HUES48 (cell line): ENCODE data around the gene IL2RA.
"Not testable (repeated sequence)": the region's sequence is repeated elsewhere in the genome, so short reads cannot be mapped to it uniquely, and the experiment has no call there.

Experiments
- H3K27ac ChIP-seq: one replicate; pipeline ENCODE4 v1.7.0; 2013; ENCODE audit warnings: low read depth, low read length, inconsistent platforms
- H3K27me3 ChIP-seq: 2 replicates; pipeline ENCODE4 v1.6.1; 2013; ENCODE audit warnings: mild to moderate bottlenecking, low read length; ENCODE audit not compliant: control insufficient read depth, insufficient read depth
- H3K36me3 ChIP-seq: 2 replicates; pipeline ENCODE4 v1.6.1; 2013; ENCODE audit warnings: low read length; ENCODE audit not compliant: control insufficient read depth, insufficient read depth
- H3K4me1 ChIP-seq: 2 replicates; pipeline ENCODE4 v1.6.1; 2013; ENCODE audit warnings: mild to moderate bottlenecking, low read length; ENCODE audit not compliant: control insufficient read depth, insufficient read depth
- H3K4me3 ChIP-seq: 2 replicates; pipeline ENCODE4 v1.5.1; 2013; ENCODE audit warnings: mild to moderate bottlenecking, low read depth, low read length
- H3K9ac ChIP-seq: 2 replicates; pipeline ENCODE4 v1.6.1; 2013; ENCODE audit warnings: mild to moderate bottlenecking, low read depth, low read length, moderate library complexity
- H3K9me3 ChIP-seq: 2 replicates; pipeline ENCODE4 v1.6.1; 2013; ENCODE audit warnings: low read length; ENCODE audit not compliant: control insufficient read depth, insufficient read depth

IL2RA gene

DNA sequence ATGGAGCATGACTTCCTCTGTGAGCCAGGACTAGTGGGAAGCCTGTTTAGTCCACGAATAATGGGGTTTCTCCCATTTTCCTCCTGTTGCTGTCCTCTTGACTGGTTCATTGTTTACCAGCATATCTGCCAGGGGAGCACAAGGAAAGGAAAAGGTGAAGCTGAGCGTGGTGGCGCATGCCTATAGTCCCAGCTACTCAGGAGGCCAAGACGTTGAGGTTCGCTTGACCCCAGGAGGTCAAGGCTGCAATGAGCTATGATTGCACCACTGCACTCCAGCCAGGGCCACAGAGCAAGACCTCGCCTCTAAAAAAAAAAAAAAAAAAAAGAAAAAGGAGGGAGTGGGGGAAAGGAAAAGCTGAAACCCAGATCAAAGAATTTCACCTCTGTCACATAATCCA lies 5.8 kb upstream of the IL2RA start:
- H3K27me3 ChIP-seq = no peaks in the 10 kb centered on the region
- no peaks in the 10 kb centered on the region for H3K4me1 ChIP-seq
- no peak overlapping the region for H3K27ac ChIP-seq
- H3K9me3 ChIP-seq = no peaks in the 10 kb centered on the region
- H3K9ac ChIP-seq = no peak overlapping the region
- no peak overlapping the region for H3K4me3 ChIP-seq
- H3K36me3 ChIP-seq = no peaks in the 10 kb centered on the region

DNA sequence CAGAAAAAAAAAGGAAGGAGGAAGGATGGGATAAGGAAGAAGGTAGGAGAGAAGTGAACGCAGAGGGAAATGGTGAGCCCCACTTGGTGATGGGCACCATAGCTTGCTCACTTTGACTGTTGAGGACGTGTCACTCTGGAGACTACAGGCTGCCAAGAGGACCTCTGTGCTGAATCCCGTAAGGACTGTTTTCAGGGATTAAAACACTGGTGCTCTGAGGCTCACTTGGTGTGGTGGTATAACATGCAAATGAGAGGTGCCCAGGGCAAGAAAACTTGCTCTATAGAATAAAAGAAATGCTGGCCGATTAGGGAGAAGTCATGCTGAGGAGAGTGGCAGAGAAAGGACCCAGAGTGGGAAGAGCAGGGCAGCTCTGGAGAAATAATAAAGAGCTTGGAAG lies 5.3 kb upstream of the IL2RA start:
- Histone ChIP-seq H3K9me3 (no peaks in the 10 kb centered on the region), H3K4me3 (no peak overlapping the region), H3K36me3 (no peaks in the 10 kb centered on the region), H3K27ac (no peak overlapping the region), H3K27me3 (no peaks in the 10 kb centered on the region), H3K4me1 (no peaks in the 10 kb centered on the region), H3K9ac (no peak overlapping the region)

DNA sequence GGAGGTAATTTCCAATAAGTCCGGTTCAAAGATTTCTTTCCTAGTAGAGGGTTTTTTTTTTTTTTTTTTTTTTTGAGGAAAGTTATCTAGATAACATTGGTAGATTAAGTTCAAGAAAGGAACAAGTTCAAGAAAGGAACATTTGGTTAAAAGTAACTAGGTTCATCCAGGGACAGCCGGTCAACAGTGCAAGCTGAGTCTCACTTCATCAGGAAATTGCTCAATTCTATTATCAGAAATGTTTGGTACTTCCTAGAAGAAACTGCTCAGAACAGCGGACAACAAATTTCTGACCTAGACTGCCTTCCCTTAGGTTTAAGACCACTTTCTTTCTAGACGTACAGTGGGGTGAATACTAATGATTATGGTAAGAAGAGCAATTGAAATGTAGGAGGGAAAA lies 3.7 kb upstream of the IL2RA start:
- H3K4me3 ChIP-seq = no peak overlapping the region
- H3K36me3 ChIP-seq = no peaks in the 10 kb centered on the region
- no peak overlapping the region for H3K9ac ChIP-seq
- no peaks in the 10 kb centered on the region for H3K9me3 ChIP-seq
- H3K4me1 ChIP-seq = no peaks in the 10 kb centered on the region
- no peaks in the 10 kb centered on the region for H3K27me3 ChIP-seq
- no peak overlapping the region for H3K27ac ChIP-seq

DNA sequence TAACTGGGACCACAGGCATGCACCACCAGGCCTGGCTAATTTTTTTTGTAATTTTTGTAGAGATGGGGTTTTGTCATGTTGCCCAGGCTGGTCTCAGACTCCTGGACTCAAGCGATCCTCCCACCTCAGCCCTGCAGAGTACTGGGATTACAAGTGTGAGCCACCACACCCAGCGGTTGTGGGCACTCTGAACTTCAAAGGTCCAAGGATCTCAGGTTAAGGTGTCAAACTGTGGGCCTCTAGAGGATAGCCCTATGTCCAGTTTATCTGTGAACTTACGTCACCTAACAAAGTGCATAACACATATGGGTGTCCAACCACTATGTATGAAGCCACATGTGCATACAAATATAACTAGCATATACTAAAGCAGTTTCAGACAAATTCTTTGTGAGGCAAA lies 3.2 kb upstream of the IL2RA start:
- Histone ChIP-seq H3K9me3 (no peaks in the 10 kb centered on the region), H3K9ac (no peak overlapping the region), H3K4me1 (no peaks in the 10 kb centered on the region), H3K36me3 (no peaks in the 10 kb centered on the region), H3K27me3 (no peaks in the 10 kb centered on the region), H3K4me3 (no peak overlapping the region), H3K27ac (no peak overlapping the region)

DNA sequence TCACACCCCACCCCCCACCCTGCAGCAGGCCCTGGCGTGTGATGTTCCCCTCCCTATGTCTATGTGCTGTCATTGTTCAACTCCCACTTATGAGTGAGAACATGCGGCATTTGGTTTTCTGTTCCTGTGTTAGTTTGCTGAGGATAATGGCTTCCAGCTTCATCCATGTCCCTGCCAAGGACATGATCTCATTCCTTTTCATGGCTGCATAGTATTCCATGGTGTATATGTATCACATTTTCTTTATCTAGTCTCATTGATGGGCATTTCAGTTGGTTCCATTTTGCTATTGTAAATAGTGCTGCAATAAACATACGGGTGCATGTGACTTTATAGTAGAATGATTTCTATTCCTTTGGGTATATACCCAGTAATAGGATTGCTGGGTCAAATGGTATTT lies 2.6 kb upstream of the IL2RA start:
- not testable (repeated sequence) for H3K9me3 ChIP-seq, H3K27me3 ChIP-seq

DNA sequence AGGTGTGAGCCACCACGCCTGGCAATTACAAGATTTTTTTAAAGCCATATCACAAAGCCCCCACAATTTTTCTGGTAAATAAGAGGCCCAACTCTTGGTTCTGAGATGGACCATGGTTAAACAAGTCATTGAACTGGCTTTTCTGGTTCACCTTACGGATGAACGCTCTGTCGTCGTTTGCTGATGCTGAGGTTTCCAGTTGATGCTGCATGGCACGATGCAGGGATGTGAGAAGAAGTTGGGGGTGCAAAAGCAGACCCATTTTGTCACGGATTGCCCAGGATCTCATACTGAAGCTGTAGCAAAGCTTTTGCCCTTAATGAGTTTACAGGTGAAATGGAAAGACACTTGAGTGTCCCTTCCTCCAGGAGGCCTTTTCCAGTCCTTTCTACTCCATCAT lies 2.0 kb upstream of the IL2RA start:
- Histone ChIP-seq H3K4me3 (no peak overlapping the region), H3K4me1 (no peaks in the 10 kb centered on the region), H3K36me3 (no peaks in the 10 kb centered on the region), H3K27me3 (no peaks in the 10 kb centered on the region), H3K9ac (no peak overlapping the region), H3K9me3 (no peaks in the 10 kb centered on the region), H3K27ac (no peak overlapping the region)

More for the DNA sequence above, 2.6 kb upstream of the IL2RA start:
- H3K4me3 ChIP-seq, H3K9ac ChIP-seq, H3K27ac ChIP-seq, H3K4me1 ChIP-seq, H3K36me3 ChIP-seq: not testable (repeated sequence)

DNA sequence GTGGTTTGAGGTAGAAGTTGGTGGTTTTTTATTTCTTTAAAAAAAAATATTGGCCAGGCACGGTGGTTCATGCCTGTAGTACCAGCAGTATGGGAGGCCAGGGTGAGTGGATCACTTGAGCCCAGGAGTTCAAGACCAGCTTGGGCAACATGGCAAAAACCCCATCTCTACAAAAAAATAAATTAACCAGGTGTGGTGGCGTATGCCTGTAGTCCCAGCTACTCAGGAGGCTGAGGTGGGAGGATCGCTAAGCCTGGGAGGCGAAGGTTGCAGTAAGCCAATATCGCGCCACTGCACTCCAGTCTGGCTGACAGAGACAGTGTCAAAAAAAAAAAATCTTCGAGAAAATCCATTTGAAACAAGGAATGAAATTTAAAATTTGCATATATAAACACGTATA lies 1.1 kb downstream of the IL2RA start:
- no peaks in the 10 kb centered on the region for H3K27me3 ChIP-seq
- no peak overlapping the region for H3K27ac ChIP-seq
- no peak overlapping the region for H3K4me3 ChIP-seq
- no peaks in the 10 kb centered on the region for H3K4me1 ChIP-seq
- H3K36me3 ChIP-seq = no peaks in the 10 kb centered on the region
- no peaks in the 10 kb centered on the region for H3K9me3 ChIP-seq
- no peak overlapping the region for H3K9ac ChIP-seq

DNA sequence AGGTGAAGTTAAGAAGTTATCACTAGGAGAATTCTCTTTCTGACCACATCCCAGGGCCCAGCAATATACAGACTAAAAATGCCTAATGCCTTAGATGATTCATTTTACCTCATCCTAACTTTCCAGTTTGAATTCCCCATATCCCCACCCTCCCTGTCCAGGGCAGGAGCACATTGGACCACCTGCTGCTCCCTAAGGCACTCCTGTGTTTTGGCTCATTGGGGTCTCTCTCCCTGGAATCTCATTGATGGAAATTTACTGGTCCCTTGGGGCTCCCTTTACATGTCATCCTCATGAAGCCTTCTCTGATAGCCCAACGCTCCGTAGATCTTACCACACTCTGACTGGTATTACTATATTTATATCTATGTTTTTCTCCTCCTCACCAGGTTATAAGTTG lies 2.7 kb downstream of the IL2RA start:
- no peaks in the 10 kb centered on the region for H3K9me3 ChIP-seq
- H3K36me3 ChIP-seq = no peaks in the 10 kb centered on the region
- H3K27ac ChIP-seq = no peak overlapping the region
- no peak overlapping the region for H3K4me3 ChIP-seq
- no peaks in the 10 kb centered on the region for H3K27me3 ChIP-seq
- no peaks in the 10 kb centered on the region for H3K4me1 ChIP-seq
- no peak overlapping the region for H3K9ac ChIP-seq

DNA sequence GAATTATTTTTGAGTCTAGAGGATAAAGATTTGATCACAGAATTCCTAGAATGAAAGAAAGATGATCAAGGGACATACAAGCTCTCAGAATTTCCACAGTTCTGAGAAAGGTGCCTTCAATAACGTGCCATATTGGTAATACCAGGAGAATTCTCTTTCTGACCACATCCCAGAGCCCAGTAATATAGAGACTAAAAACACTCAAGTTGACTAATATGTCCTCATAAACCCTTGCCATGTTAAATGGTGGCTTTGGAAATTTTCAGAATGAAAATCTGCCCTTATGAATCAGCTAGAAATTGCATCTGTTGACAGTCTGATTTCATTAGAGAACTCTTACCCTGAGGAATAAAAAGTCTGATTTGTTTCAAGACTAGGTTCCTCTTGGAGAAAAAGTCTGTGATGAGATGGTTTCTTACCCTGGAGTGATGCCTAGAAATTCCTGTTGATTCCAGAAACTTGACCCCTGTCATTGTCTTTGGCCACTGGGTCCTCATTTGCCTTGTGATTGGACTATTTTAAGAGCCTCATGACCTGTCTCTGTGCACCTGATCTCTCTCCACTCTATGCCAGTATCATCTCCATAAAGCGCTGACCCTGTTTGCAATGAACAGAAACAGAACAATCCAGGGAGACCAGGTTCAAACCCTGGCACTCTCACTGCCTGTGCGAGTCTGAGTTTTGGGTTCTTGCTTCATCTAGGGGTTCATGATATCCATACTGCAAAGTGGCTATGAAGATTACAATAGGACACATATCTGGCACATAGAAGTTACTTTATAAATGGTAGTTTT lies 3.3 kb downstream of the IL2RA start:
- no peak overlapping the region for H3K27ac ChIP-seq
- H3K36me3 ChIP-seq = no peaks in the 10 kb centered on the region
- no peak overlapping the region for H3K9ac ChIP-seq
- H3K4me3 ChIP-seq = no peak overlapping the region
- H3K4me1 ChIP-seq = no peaks in the 10 kb centered on the region
- no peaks in the 10 kb centered on the region for H3K9me3 ChIP-seq
- no peaks in the 10 kb centered on the region for H3K27me3 ChIP-seq

DNA sequence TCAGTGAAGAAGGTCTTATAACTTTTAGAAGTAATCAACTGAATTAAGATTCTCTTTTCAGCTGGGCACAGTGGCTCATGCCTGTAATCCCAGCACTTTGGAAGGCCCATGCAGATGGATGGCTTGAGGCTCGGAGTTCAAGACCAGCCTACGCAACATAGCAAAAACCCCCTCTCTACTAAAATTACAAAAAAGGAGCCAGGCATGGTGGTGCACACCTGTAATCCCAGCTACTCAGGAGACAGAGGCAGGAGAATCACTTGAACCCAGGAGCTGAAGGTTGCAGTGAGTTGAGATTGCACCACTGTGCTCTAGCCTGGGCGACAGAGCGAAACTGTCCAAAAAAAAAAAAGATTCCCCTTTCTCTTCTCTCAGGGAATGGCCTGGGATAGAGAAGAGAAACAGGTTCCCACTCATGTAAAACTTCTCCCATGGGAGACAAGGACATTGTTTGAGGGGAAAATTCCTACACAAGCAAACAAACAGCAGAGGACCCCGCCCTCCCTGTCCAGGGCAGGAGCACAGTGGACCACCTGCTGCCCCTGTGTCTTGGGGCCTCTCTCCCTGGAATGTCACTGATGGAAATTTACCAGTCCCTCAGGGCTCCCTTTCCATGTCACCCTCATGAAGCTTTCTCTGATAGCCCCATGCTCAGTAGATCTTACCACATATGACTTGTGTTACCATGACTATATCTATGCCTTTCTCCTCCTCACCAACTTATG lies 5.6 kb downstream of the IL2RA start:
- H3K9me3 ChIP-seq = no peaks in the 10 kb centered on the region
- no peaks in the 10 kb centered on the region for H3K27me3 ChIP-seq
- no peak overlapping the region for H3K27ac ChIP-seq
- H3K4me1 ChIP-seq = no peaks in the 10 kb centered on the region
- no peak overlapping the region for H3K9ac ChIP-seq
- H3K36me3 ChIP-seq = no peaks in the 10 kb centered on the region
- no peak overlapping the region for H3K4me3 ChIP-seq

DNA sequence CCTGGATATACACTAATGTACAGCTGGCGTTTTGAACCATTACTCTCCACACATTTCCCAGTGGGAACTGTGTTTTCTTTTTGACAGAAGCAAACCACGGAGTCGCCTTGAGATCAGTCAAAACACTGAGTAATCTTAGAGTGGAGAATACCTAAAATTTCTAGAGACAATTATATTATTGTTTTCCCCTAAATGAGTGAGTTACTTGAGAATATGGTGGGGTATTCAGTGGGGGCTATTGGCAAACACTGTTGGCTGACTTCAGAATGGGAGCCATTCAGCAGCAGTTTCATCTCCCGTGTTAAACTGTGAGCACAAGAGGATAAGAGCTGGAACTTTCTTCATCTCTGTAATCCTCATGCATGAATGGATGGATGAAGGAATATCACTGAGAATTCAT lies 6.2 kb downstream of the IL2RA start:
- Histone ChIP-seq H3K9ac (no peak overlapping the region), H3K27me3 (no peaks in the 10 kb centered on the region), H3K4me3 (no peak overlapping the region), H3K9me3 (no peaks in the 10 kb centered on the region), H3K4me1 (no peaks in the 10 kb centered on the region), H3K27ac (no peak overlapping the region), H3K36me3 (no peaks in the 10 kb centered on the region)
